HG02588 (cell line): Measurements from ENCODE around the gene URAD.
"Not testable (repeated sequence)": the region's sequence is repeated elsewhere in the genome, so short reads cannot be mapped to it uniquely, and the experiment has no call there.

Experiments used
- ATAC-seq: cut with Tn5 transposase; IDR thresholded peaks from one replicate; pipeline ENCODE4 v1.9.1; 2021; ENCODE audit warnings: mild to moderate bottlenecking, moderate library complexity; ENCODE audit not compliant: unreplicated experiment

URAD gene

GRCh38 chr13:27971776-27972477 lies 16.6 kb downstream of the URAD start:
- no peak for ATAC-seq

GRCh38 chr13:27971236-27971645 lies 17.3 kb downstream of the URAD start:
- ATAC-seq, result no peak

- no peak for ATAC-seq
These were observed 17.9 kb downstream of the URAD start for GRCh38 chr13:27970382-27971235.

- no peak for ATAC-seq
These were observed 18.6 kb downstream of the URAD start for GRCh38 chr13:27969866-27970229.

GRCh38 chr13:27969082-27969865 lies 19.2 kb downstream of the URAD start, which contains the start of gene CDX2:
Gene CDX2 (minus strand): TSS chr13:27969315. CDS start chr13:27969006, 309 bp downstream.
- no peak for ATAC-seq

- ATAC-seq, result no peak
These were observed 20.0 kb downstream of the URAD start for GRCh38 chr13:27968316-27969081.

GRCh38 chr13:27967736-27968315 lies 20.7 kb downstream of the URAD start:
- ATAC-seq, result no peak

- no peak for ATAC-seq
These were observed 21.2 kb downstream of the URAD start for GRCh38 chr13:27967203-27967735.

- ATAC-seq, result no peak
These were observed 21.8 kb downstream of the URAD start for GRCh38 chr13:27966641-27967202.

GRCh38 chr13:27965740-27966640 lies 22.5 kb downstream of the URAD start:
- no peak for ATAC-seq

- ATAC-seq, result no peak
These were observed 23.2 kb downstream of the URAD start for GRCh38 chr13:27965343-27965739.

- no peak for ATAC-seq
These were observed 23.7 kb downstream of the URAD start for GRCh38 chr13:27964741-27965323.

GRCh38 chr13:27964206-27964605 lies 24.3 kb downstream of the URAD start:
- not testable (repeated sequence) for ATAC-seq

GRCh38 chr13:27963491-27963890 lies 25.0 kb downstream of the URAD start:
- no peak for ATAC-seq

- no peak for ATAC-seq
These were observed 25.5 kb downstream of the URAD start for GRCh38 chr13:27962982-27963381.

- no peak for ATAC-seq
These were observed 26.2 kb downstream of the URAD start for GRCh38 chr13:27962128-27962841.

- no peak for ATAC-seq
These were observed 27.0 kb downstream of the URAD start for GRCh38 chr13:27961227-27962085.
